Stimulated activated CD8-positive, alpha-beta memory T cell treated with anti-CD3 and anti-CD28 coated beads, Interleukin-7, amount 100 ng/mL, for 4 hours (primary cell): ENCODE data around the gene SLC10A1.
"Not testable (repeated sequence)": the region's sequence is repeated elsewhere in the genome, so short reads cannot be mapped to it uniquely, and the experiment has no call there.

Experiments used
- DNase-seq, 2 donors: peaks; one replicate each; pipeline ENCODE4 v3.0.0-alpha.2; 2020; ENCODE audit warnings: low read depth in 2 of 2

Gene SLC10A1

GRCh38 chr14:69770559-69770958, 26.5 kb downstream of the SLC10A1 start:
- no peak for DNase-seq

GRCh38 chr14:69769623-69770022, 27.4 kb downstream of the SLC10A1 start:
- DNase-seq, result no peak

GRCh38 chr14:69768873-69769272, 28.2 kb downstream of the SLC10A1 start:
- DNase-seq, result no peak

GRCh38 chr14:69767369-69767999, 29.6 kb downstream of the SLC10A1 start:
- peak; percentile 81 to 91 for DNase-seq

- DNase-seq, result peak; percentile 86 to 89
Observed at GRCh38 chr14:69766984-69767368, 30.1 kb downstream of the SLC10A1 start, which contains the start of gene SRSF5. Gene SRSF5, plus strand, starts transcription at chr14:69767142. Its CDS starts 1,015 bp downstream, at chr14:69768157.

GRCh38 chr14:69763761-69764510, 33.1 kb downstream of the SLC10A1 start:
- no peak for DNase-seq

- DNase-seq, result no peak
Observed at GRCh38 chr14:69760810-69761209, 36.2 kb downstream of the SLC10A1 start.

GRCh38 chr14:69756298-69756697, 40.7 kb downstream of the SLC10A1 start:
- no peak for DNase-seq

GRCh38 chr14:69755784-69756183, 41.3 kb downstream of the SLC10A1 start:
- no peak for DNase-seq

- DNase-seq, result no peak
Observed at GRCh38 chr14:69755296-69755695, 41.7 kb downstream of the SLC10A1 start.

- no peak for DNase-seq
Observed at GRCh38 chr14:69754487-69754886, 42.6 kb downstream of the SLC10A1 start.

GRCh38 chr14:69753860-69754259, 43.2 kb downstream of the SLC10A1 start:
- no peak for DNase-seq

- no peak for DNase-seq
Observed at GRCh38 chr14:69752773-69753172, 44.3 kb downstream of the SLC10A1 start.

GRCh38 chr14:69750495-69750894, 46.5 kb downstream of the SLC10A1 start:
- no peak for DNase-seq

- DNase-seq, result no peak
Observed at GRCh38 chr14:69749956-69750355, 47.1 kb downstream of the SLC10A1 start.

- DNase-seq, result no peak
Observed at GRCh38 chr14:69741055-69741454, 56.0 kb downstream of the SLC10A1 start.

- DNase-seq, result not testable (repeated sequence)
Observed at GRCh38 chr14:69736405-69736804, 60.6 kb downstream of the SLC10A1 start.

GRCh38 chr14:69731919-69732598, 65.0 kb downstream of the SLC10A1 start:
- DNase-seq, result not testable (repeated sequence)

- DNase-seq, result no peak
Observed at GRCh38 chr14:69727860-69728259, 69.2 kb downstream of the SLC10A1 start.

GRCh38 chr14:69726761-69727511, 70.1 kb downstream of the SLC10A1 start:
- DNase-seq, result peak; percentile 61 to 73
